GM18502 (cell line): ENCODE measurements around the gene NADSYN1.
A peak's percentile ranks its signal among the peaks of the same experiment; 100 is the strongest.
"Not testable (repeated sequence)": the region's sequence is repeated elsewhere in the genome, so short reads cannot be mapped to it uniquely, and the experiment has no call there.

Experiments used
- ATAC-seq: cut with Tn5 transposase; IDR thresholded peaks from one replicate; pipeline ENCODE4 v1.9.1; 2021; ENCODE audit warnings: mild to moderate bottlenecking; ENCODE audit not compliant: unreplicated experiment, poor library complexity

NADSYN1 gene

DNA sequence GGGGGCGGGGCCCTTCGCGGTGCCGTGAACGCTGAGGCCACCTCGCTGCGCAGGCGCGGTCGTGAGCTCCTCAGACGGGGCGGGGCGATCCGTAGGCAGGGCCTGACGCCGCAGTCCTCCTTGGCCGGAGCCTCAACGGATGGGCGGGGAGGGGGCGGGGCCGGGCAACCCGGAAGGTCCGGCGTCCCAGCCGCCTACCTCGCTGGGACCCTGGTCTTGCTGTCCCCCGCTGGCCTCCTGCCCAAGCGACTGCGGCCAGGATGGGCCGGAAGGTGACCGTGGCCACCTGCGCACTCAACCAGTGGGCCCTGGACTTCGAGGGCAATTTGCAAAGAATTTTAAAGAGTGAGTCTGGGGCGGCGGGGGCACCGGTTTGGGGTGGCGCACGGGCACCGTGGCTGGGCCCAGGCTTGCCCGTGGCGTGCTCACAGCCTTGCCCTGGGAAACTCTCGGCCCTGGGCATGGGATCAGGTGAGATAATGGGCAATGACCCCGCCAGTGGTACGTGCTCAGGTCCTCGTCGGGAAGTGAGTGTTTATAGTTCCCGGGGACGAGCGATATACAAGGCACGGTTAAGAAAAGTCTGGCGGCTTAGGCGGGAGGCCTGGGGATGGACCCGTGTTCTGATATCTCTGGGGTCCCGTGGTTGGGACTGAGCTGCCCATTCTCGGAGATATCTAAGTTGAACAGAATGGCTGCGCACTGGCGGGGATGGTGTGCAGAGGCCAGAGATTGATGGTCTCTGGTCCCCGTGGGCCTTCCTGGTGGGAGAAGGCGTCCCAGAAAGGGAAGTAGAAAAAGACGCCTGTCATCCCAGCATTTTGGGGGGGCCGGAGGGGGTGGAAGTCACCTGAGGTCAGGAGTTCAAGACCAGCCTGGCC lies at the start of gene NADSYN1:
TSS of gene NADSYN1 (plus strand) at position 167 of the 881 bp plus-strand sequence. CDS start at position 261, 94 bp downstream.
- peak; percentile 57 for ATAC-seq

- no peak for ATAC-seq
These were observed 48.8 kb upstream of the NADSYN1 start for GRCh38 chr11:71404209-71404608.

GRCh38 chr11:71406681-71407080 lies 46.3 kb upstream of the NADSYN1 start:
- ATAC-seq = no peak

DNA sequence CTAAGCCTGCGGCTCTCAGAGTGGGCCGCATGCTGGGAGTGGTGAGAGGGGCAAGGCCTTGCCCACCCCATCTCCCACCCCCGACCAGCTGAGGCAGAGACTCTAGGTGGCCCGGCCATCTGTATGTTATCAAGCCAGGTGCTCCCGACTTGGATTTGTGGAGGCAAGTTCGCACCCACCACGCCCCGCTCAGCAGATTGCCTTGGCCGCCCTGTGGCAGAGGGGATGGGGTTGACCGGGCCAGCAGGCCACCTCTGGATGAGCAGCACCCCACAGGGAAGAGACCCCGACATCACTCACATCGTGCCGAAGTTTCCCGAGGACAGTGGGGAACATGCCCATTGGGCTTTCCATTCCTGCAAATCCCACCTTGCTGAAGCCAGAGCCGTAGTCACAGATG lies 45.6 kb upstream of the NADSYN1 start:
- no peak for ATAC-seq

GRCh38 chr11:71408826-71409225 lies 44.2 kb upstream of the NADSYN1 start:
- ATAC-seq = no peak

DNA sequence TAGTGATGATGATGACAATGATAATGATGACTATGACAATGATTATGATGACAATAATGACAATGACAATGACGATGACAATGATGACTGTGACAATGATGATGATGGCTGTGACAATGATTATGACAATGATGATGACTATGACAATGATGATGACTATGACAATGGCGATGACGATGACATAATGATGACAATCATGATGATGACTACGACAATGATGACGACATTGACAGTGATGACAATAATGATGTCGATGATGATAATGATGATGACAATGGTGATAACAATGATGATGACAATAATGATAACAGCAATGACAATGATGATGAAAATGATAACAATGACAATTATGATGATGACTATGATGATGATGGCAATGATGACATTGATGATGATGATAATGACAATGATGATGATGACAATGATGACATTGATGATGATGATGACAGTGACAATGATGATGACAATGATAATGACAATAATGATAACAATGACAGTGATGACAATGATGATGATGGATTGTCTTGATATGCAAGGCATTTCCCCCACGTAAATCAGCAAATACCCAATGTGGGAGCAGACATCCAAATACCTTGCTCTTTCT lies 42.5 kb upstream of the NADSYN1 start:
- no peak for ATAC-seq

- ATAC-seq = no peak
These were observed 38.4 kb upstream of the NADSYN1 start for GRCh38 chr11:71414645-71415044.

- no peak for ATAC-seq
These were observed 34.4 kb upstream of the NADSYN1 start for GRCh38 chr11:71418643-71419042.

GRCh38 chr11:71420455-71421241 lies 32.4 kb upstream of the NADSYN1 start:
- ATAC-seq = no peak

DNA sequence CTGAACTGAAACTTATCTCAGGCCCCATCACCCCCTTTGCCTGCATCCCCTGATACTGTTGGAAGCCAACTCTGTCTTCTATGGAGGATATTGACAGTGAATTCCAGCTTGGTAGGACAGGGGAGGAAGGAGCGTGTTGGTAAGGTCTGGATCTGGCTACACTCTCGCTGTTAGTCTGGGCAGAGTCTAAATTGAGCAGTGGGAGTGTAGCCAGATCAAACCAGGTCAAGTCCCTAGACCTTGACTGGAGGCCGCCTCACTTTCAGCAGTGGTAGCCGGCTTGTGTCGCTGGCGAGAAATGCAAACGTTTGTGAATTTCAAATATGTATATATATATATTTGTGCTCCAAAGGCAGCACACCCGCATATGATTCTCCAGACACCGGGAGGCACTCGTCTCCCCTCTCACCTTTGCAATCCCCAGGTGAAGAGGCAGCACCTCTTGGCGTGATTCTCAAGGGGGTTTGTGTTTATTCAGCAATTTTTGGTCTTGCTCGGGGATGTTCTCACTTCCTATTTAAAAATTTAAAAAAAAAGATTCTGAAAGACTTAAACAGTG lies 31.5 kb upstream of the NADSYN1 start:
- ATAC-seq = no peak

DNA sequence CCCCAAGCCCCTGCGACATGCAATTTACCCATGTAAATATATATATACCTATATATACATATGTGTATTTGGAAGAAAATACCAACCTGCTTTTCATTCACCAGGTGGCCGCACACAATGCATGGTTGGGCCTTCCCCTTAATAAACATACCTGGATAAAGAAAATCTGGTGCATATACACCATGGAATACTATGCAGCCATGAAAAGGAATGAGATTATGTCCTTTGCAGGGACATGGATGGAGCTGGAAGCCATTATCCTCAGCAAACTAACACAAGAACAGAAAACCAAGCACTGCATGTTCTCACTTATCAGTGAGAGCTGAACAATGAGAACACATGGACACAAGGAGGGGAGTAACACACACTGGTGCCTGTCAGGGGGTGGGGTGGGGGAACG lies 30.7 kb upstream of the NADSYN1 start:
- ATAC-seq = not testable (repeated sequence)

GRCh38 chr11:71423181-71423790 lies 29.7 kb upstream of the NADSYN1 start:
- no peak for ATAC-seq

- ATAC-seq = no peak
These were observed 27.6 kb upstream of the NADSYN1 start for GRCh38 chr11:71425409-71425808.

- ATAC-seq = no peak
These were observed 27.1 kb upstream of the NADSYN1 start for GRCh38 chr11:71425860-71426259.

DNA sequence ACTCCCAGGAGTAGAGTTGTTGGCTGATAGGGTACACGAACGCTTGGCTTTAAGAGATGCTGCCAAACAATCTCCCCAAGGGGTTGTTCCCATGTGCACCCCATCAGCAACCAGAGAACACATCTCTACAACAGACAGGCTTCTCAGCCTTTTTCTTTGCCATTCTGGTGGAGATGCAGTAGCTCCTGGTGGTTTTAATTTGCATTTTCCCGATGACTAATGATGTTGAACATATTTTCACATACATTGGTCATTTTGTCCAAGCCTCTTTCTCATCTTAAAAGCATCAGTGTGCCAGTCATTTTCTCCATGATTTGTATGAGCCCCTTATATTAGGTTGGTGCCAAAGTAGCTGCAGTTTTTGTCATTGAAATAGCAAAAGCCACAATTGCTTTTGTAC lies 26.6 kb upstream of the NADSYN1 start:
- ATAC-seq = no peak

GRCh38 chr11:71428861-71429435 lies 24.1 kb upstream of the NADSYN1 start:
- no peak for ATAC-seq

DNA sequence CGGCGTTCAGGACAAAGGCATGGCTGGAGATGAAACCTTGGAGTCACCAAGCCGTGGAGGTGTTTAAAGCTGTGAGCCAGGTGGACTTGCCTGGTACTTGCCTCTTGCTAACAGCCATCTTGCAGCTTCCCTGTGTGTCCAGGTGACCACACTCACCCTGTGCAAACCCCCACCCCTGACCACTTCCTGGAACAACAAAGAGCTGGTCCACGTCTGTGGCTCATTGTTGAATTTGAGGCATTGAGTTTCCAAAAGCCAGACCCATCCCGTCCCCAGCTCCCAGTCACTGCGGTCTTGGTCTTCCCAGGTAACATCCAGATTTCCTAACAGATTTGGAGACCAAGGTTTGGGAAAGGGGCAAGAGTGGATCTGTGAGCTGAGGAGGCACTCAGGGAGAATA lies 23.3 kb upstream of the NADSYN1 start:
- ATAC-seq = no peak

- no peak for ATAC-seq
These were observed 22.8 kb upstream of the NADSYN1 start for GRCh38 chr11:71430166-71430565.

DNA sequence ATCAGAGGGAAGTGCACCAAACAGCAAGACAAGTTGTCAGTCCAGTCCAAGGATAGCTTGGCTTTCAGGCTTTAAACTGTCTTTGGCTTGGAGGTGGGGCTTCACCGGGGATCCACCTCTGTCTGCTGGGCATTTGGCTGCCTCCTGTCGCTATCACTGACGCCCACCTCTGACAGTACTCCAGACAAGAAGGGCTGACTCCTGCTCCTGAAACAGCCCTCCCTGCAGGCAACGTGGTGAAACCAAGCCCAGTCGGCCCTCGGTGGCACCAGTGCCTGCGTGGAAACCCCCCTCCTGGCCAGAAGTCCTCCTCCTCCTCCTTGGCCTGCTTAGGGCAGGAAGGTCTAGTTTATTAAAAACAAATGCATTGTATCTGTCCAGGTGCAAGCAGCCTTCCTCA lies 21.7 kb upstream of the NADSYN1 start:
- no peak for ATAC-seq
